DOHH2 (cell line): ENCODE results near the gene RBM48.

ENCODE experiments used
- CTCF ChIP-seq: fragments of 200-600 bp; sonication (generic); IDR thresholded peaks from one replicate; pipeline ENCODE4 v1.5.1; 2014; ENCODE audit warnings: antibody characterized with exemption, mild to moderate bottlenecking, low read depth, low read length; ENCODE audit not compliant: poor library complexity, severe bottlenecking
- EZH2phosphoT487 ChIP-seq: fragments of 200-600 bp; sonication (generic); IDR thresholded peaks from 2 replicates; pipeline ENCODE4 v1.6.1; 2017; ENCODE audit warnings: borderline replicate concordance, mild to moderate bottlenecking, antibody characterized with exemption, low read length, moderate library complexity, mixed read lengths

GRCh38 chr7:92582948-92583347 lies 54.4 kb downstream of the RBM48 start:
- TF ChIP-seq CTCF, result no peak
- no peak for TF ChIP-seq EZH2phosphoT487
